Activated CD4-positive, alpha-beta T cell treated with anti-CD3 and anti-CD28 coated beads, Interleukin-2, amount 50 U/mL, for 48 hours (primary cell): ENCODE measurements around the gene CPA1.
A peak's percentile ranks its signal among the peaks of the same experiment; 100 is the strongest.

Source experiments
- DNase-seq, 2 experiments: peaks; one replicate each; pipeline ENCODE4 v3.0.0-alpha.2; 2020

Gene CPA1

GRCh38 chr7:130379921-130380860 lies at the start of gene CPA1:
Gene CPA1, plus strand, starts transcription at chr7:130380494. Its CDS starts 27 bp downstream, at chr7:130380521.
- DNase-seq: no peak

GRCh38 chr7:130332259-130333053 lies 47.8 kb upstream of the CPA1 start:
- no peak for DNase-seq

- no peak for DNase-seq
Observed at GRCh38 chr7:130333832-130334231, 46.5 kb upstream of the CPA1 start.

GRCh38 chr7:130334274-130334673 lies 46.0 kb upstream of the CPA1 start:
- no peak for DNase-seq

- no peak for DNase-seq
Observed at GRCh38 chr7:130337410-130337971, 42.8 kb upstream of the CPA1 start.

GRCh38 chr7:130338233-130338632 lies 42.1 kb upstream of the CPA1 start:
- no peak for DNase-seq

GRCh38 chr7:130341882-130342281 lies 38.4 kb upstream of the CPA1 start:
- DNase-seq: no peak

- DNase-seq: no peak
Observed at GRCh38 chr7:130342701-130343380, 37.5 kb upstream of the CPA1 start.

- DNase-seq: no peak
Observed at GRCh38 chr7:130344271-130344866, 35.9 kb upstream of the CPA1 start, which contains the start of gene CPA5. Gene CPA5, plus strand, starts transcription at chr7:130344816. Its CDS starts 1,670 bp downstream, at chr7:130346486.

- no peak for DNase-seq
Observed at GRCh38 chr7:130345136-130345535, 35.2 kb upstream of the CPA1 start.

- no peak for DNase-seq
Observed at GRCh38 chr7:130345725-130346124, 34.6 kb upstream of the CPA1 start.

- no peak for DNase-seq
Observed at GRCh38 chr7:130346177-130346905, 34.0 kb upstream of the CPA1 start.

GRCh38 chr7:130346941-130347340 lies 33.4 kb upstream of the CPA1 start:
- no peak for DNase-seq

- DNase-seq: no peak
Observed at GRCh38 chr7:130349911-130350782, 30.1 kb upstream of the CPA1 start.

- DNase-seq: peak in 1 of 2 experiments; percentile 21
Observed at GRCh38 chr7:130350945-130351790, 29.1 kb upstream of the CPA1 start.

- no peak for DNase-seq
Observed at GRCh38 chr7:130351791-130352090, 28.6 kb upstream of the CPA1 start.

- no peak for DNase-seq
Observed at GRCh38 chr7:130352194-130353074, 27.9 kb upstream of the CPA1 start.

- DNase-seq: no peak
Observed at GRCh38 chr7:130353196-130353595, 27.1 kb upstream of the CPA1 start.
